Karpas-422 (cell line): ENCODE data around the gene SCGB1D4. TPM values are rescaled to one million over a fixed set of nuclear protein-coding genes. Genes with fewer than 3 reads are reported as not detected.
"Not testable (repeated sequence)": the region's sequence is repeated elsewhere in the genome, so short reads cannot be mapped to it uniquely, and the experiment has no call there.

Experiments
- DNase-seq: peaks from one replicate; pipeline ENCODE4 v3.0.0-alpha.2; 2015
- H2AFZ ChIP-seq: fragments of 200-600 bp; sonication (generic); 2 replicates; pipeline ENCODE4 v1.6.1; 2014; ENCODE audit warnings: antibody characterized with exemption, low read length, mixed read lengths
- H3K27ac ChIP-seq: fragments of 200-600 bp; sonication (generic); 2 replicates; pipeline ENCODE4 v1.5.1; 2014; ENCODE audit warnings: mild to moderate bottlenecking, low read length, moderate library complexity
- H3K27me3 ChIP-seq: fragments of 200-600 bp; sonication (generic); 2 replicates; pipeline ENCODE4 v1.6.1; 2014; ENCODE audit warnings: low read length, mixed read lengths
- H3K36me3 ChIP-seq: fragments of 200-600 bp; sonication (generic); 2 replicates; pipeline ENCODE4 v1.6.1; 2014; ENCODE audit warnings: low read length, mixed read lengths; ENCODE audit not compliant: insufficient read depth
- H3K4me1 ChIP-seq: fragments of 200-600 bp; sonication (generic); 2 replicates; pipeline ENCODE4 v1.6.1; 2014; ENCODE audit warnings: mild to moderate bottlenecking, low read length, mixed read lengths
- H3K4me2 ChIP-seq: fragments of 200-600 bp; sonication (generic); 2 replicates; pipeline ENCODE4 v1.6.1; 2014; ENCODE audit warnings: low read length, low read depth, mild to moderate bottlenecking; ENCODE audit not compliant: poor library complexity, severe bottlenecking
- H3K4me3 ChIP-seq: fragments of 200-600 bp; sonication (generic); 2 replicates; pipeline ENCODE4 v1.5.1; 2014; ENCODE audit warnings: mild to moderate bottlenecking, antibody characterized with exemption, low read length, mixed read lengths
- H3K79me2 ChIP-seq: fragments of 200-600 bp; sonication (generic); 2 replicates; pipeline ENCODE4 v1.6.1; 2014; ENCODE audit warnings: mild to moderate bottlenecking, low read length, mixed read lengths
- H3K9ac ChIP-seq: fragments of 200-600 bp; sonication (generic); 2 replicates; pipeline ENCODE4 v1.6.0; 2014; ENCODE audit warnings: low read length
- H3K9me2 ChIP-seq: fragments of 200-600 bp; sonication (generic), shearing (Covaris generic); replicated peaks from 2 replicates; pipeline ENCODE4 v1.6.0; 2014; ENCODE audit warnings: mild to moderate bottlenecking, low read length, moderate library complexity; ENCODE audit not compliant: insufficient read depth
- H3K9me3 ChIP-seq: fragments of 300-700, 200-600 bp; sonication (generic); 2 replicates; pipeline ENCODE4 v1.6.1; 2014; ENCODE audit warnings: low read length, mixed read lengths
- H4K20me1 ChIP-seq: fragments of 200-600 bp; sonication (generic); 2 replicates; pipeline ENCODE4 v1.6.1; 2014; ENCODE audit warnings: mild to moderate bottlenecking, antibody characterized with exemption, low read length, low read depth; ENCODE audit not compliant: insufficient read depth
- total RNA-seq: library from RNA; depleted of rRNA; stranded (reverse); fragments of >200 nt; shearing (Covaris generic); gene quantifications from 2 replicates; pipeline ENCODE4 v1.2.3, GENCODE V29; 2014; ENCODE audit warnings: low replicate concordance; rRNA removed

Gene SCGB1D4
- total RNA-seq: not detected in 2 replicates

- no peaks in the 10 kb centered on the region for H3K9me2 ChIP-seq
- no peaks in the 10 kb centered on the region for H3K4me1 ChIP-seq
- no peaks in the 10 kb centered on the region for H3K9me3 ChIP-seq
- H3K36me3 ChIP-seq: no peaks in the 10 kb centered on the region
- no peaks in the 10 kb centered on the region for H4K20me1 ChIP-seq
- no peak within 1 kb of the TSS for H3K4me3 ChIP-seq
- no peak for DNase-seq
- H3K4me2 ChIP-seq: no peak within 1 kb of the TSS
- H3K27me3 ChIP-seq: no peaks in the 10 kb centered on the region
- H3K27ac ChIP-seq: no peak within 1 kb of the TSS
- no peak within 1 kb of the TSS for H2AFZ ChIP-seq
- H3K9ac ChIP-seq: no peak within 1 kb of the TSS
- no peaks in the 10 kb centered on the region for H3K79me2 ChIP-seq
These were observed at the start of gene SCGB1D4 for GRCh38 chr11:62298975-62299374. Gene SCGB1D4, minus strand, starts transcription at chr11:62299075. Its CDS starts 65 bp downstream, at chr11:62299010.

- Histone ChIP-seq H3K27me3 (no peaks in the 10 kb centered on the region), H3K36me3 (no peaks in the 10 kb centered on the region), H3K4me1 (no peaks in the 10 kb centered on the region), H3K9me2 (no peaks in the 10 kb centered on the region), H3K9me3 (no peaks in the 10 kb centered on the region), H2AFZ (no peak overlapping the region), H3K4me2 (no peak overlapping the region), H3K27ac (no peak overlapping the region), H3K9ac (no peak overlapping the region), H3K4me3 (no peak overlapping the region), H4K20me1 (no peaks in the 10 kb centered on the region), H3K79me2 (no peaks in the 10 kb centered on the region)
- DNase-seq: no peak
These were observed 47.0 kb upstream of the SCGB1D4 start for GRCh38 chr11:62345861-62346260.

- Histone ChIP-seq H2AFZ (no peak overlapping the region), H3K79me2 (no peaks in the 10 kb centered on the region), H3K27me3 (no peaks in the 10 kb centered on the region), H3K4me1 (no peaks in the 10 kb centered on the region), H3K4me2 (no peak overlapping the region), H3K9ac (no peak overlapping the region), H4K20me1 (no peaks in the 10 kb centered on the region), H3K4me3 (no peak overlapping the region), H3K9me3 (no peaks in the 10 kb centered on the region), H3K27ac (no peak overlapping the region), H3K36me3 (no peaks in the 10 kb centered on the region), H3K9me2 (no peaks in the 10 kb centered on the region)
- DNase-seq: no peak
These were observed 45.3 kb upstream of the SCGB1D4 start for GRCh38 chr11:62344210-62344609.

GRCh38 chr11:62343646-62344190, 44.8 kb upstream of the SCGB1D4 start:
- not testable (repeated sequence) for H3K4me3 ChIP-seq, H3K4me1 ChIP-seq, H2AFZ ChIP-seq, H3K27me3 ChIP-seq, H3K9me3 ChIP-seq, H3K9ac ChIP-seq, H3K4me2 ChIP-seq, H3K79me2 ChIP-seq, DNase-seq, H3K27ac ChIP-seq, H4K20me1 ChIP-seq, H3K36me3 ChIP-seq, H3K9me2 ChIP-seq

- no peaks in the 10 kb centered on the region for H3K9me3 ChIP-seq
- no peak for DNase-seq
- no peak overlapping the region for H2AFZ ChIP-seq
- H3K27ac ChIP-seq: no peak overlapping the region
- H3K79me2 ChIP-seq: no peaks in the 10 kb centered on the region
- no peaks in the 10 kb centered on the region for H3K36me3 ChIP-seq
- H3K4me3 ChIP-seq: no peak overlapping the region
- no peaks in the 10 kb centered on the region for H3K9me2 ChIP-seq
- no peak overlapping the region for H3K4me2 ChIP-seq
- no peak overlapping the region for H3K9ac ChIP-seq
- H3K27me3 ChIP-seq: no peaks in the 10 kb centered on the region
- H4K20me1 ChIP-seq: no peaks in the 10 kb centered on the region
- H3K4me1 ChIP-seq: no peaks in the 10 kb centered on the region
These were observed 42.7 kb upstream of the SCGB1D4 start for GRCh38 chr11:62341588-62341987.

GRCh38 chr11:62340269-62340901, 41.5 kb upstream of the SCGB1D4 start:
- Histone ChIP-seq H4K20me1 (no peaks in the 10 kb centered on the region), H3K4me2 (no peak overlapping the region), H3K79me2 (no peaks in the 10 kb centered on the region), H3K36me3 (no peaks in the 10 kb centered on the region), H3K27me3 (no peaks in the 10 kb centered on the region), H3K9me2 (no peaks in the 10 kb centered on the region), H3K4me1 (no peaks in the 10 kb centered on the region), H3K9me3 (no peaks in the 10 kb centered on the region), H2AFZ (no peak overlapping the region), H3K4me3 (no peak overlapping the region), H3K27ac (no peak overlapping the region), H3K9ac (no peak overlapping the region)
- peak; percentile 83 for DNase-seq

- no peak overlapping the region for H2AFZ ChIP-seq
- H3K9me3 ChIP-seq: no peaks in the 10 kb centered on the region
- no peaks in the 10 kb centered on the region for H3K4me1 ChIP-seq
- DNase-seq: no peak
- H3K79me2 ChIP-seq: no peaks in the 10 kb centered on the region
- H3K36me3 ChIP-seq: no peaks in the 10 kb centered on the region
- no peak overlapping the region for H3K9ac ChIP-seq
- no peaks in the 10 kb centered on the region for H3K9me2 ChIP-seq
- H3K27ac ChIP-seq: no peak overlapping the region
- no peaks in the 10 kb centered on the region for H4K20me1 ChIP-seq
- H3K4me2 ChIP-seq: no peak overlapping the region
- H3K27me3 ChIP-seq: no peaks in the 10 kb centered on the region
- no peak overlapping the region for H3K4me3 ChIP-seq
These were observed 39.3 kb upstream of the SCGB1D4 start for GRCh38 chr11:62338218-62338617.

- Histone ChIP-seq H3K9me2 (no peaks in the 10 kb centered on the region), H2AFZ (no peak within 1 kb of the TSS), H3K79me2 (no peaks in the 10 kb centered on the region), H4K20me1 (no peaks in the 10 kb centered on the region), H3K9ac (no peak within 1 kb of the TSS), H3K9me3 (no peaks in the 10 kb centered on the region), H3K27ac (no peak within 1 kb of the TSS), H3K4me2 (no peak within 1 kb of the TSS), H3K36me3 (no peaks in the 10 kb centered on the region), H3K4me3 (no peak within 1 kb of the TSS), H3K27me3 (no peaks in the 10 kb centered on the region), H3K4me1 (no peaks in the 10 kb centered on the region)
- DNase-seq: no peak
These were observed 38.7 kb upstream of the SCGB1D4 start, which contains the start of gene ASRGL1 for GRCh38 chr11:62337303-62338181. Gene ASRGL1, plus strand, starts transcription at chr11:62337448. Its CDS starts 530 bp downstream, at chr11:62337978.
